Sigmoid colon (tissue), 4 donors: ENCODE results near the gene GBP6.
"Not testable (repeated sequence)": the region's sequence is repeated elsewhere in the genome, so short reads cannot be mapped to it uniquely, and the experiment has no call there.

ENCODE experiments used
- CTCF ChIP-seq, 4 experiments: fragments of 450-650 bp in 3 of 4; fragments of 200-600 bp in 1 of 4; IDR thresholded peaks; one replicate each; pipeline ENCODE4 v1.5.1; 2016 to 2019; ENCODE audit warnings: antibody characterized with exemption in 4 of 4, mild to moderate bottlenecking in 3 of 4, moderate library complexity in 2 of 4
- EP300 ChIP-seq, 4 donors: sonication (generic); formaldehyde crosslinking; IDR thresholded peaks; one replicate each; pipeline ENCODE4 v1.6.1; 2017; ENCODE audit warnings: antibody characterized with exemption in 4 of 4
- POLR2A ChIP-seq, 2 donors: fragments of 450-650 bp; IDR thresholded peaks; one replicate each; pipeline ENCODE4 v1.6.1; 2016; ENCODE audit warnings: antibody characterized with exemption in 2 of 2, mild to moderate bottlenecking in 2 of 2, moderate library complexity in 2 of 2
- POLR2AphosphoS5 ChIP-seq, 4 donors: sonication (generic); formaldehyde crosslinking; IDR thresholded peaks; one replicate each; pipeline ENCODE4 v1.6.1; 2017; ENCODE audit warnings: antibody characterized with exemption in 4 of 4

- TF ChIP-seq CTCF, EP300, POLR2A, POLR2AphosphoS5 (IDR thresholded peaks at IDR 0.05): not testable (repeated sequence)
Observed at GRCh38 chr1:89373810-89374209, 10.0 kb downstream of the GBP6 start.
